ENCODE results near the gene NLRP6. TPM values are rescaled to one million over a fixed set of nuclear protein-coding genes. Genes with fewer than 3 reads are reported as not detected.
"Not testable (repeated sequence)": the region's sequence is repeated elsewhere in the genome, so short reads cannot be mapped to it uniquely, and the experiment has no call there.

NLRP6 gene
- polyA plus RNA-seq, 1 of the 3 experiments (the other 2 are of a cell fraction): not detected

DNA sequence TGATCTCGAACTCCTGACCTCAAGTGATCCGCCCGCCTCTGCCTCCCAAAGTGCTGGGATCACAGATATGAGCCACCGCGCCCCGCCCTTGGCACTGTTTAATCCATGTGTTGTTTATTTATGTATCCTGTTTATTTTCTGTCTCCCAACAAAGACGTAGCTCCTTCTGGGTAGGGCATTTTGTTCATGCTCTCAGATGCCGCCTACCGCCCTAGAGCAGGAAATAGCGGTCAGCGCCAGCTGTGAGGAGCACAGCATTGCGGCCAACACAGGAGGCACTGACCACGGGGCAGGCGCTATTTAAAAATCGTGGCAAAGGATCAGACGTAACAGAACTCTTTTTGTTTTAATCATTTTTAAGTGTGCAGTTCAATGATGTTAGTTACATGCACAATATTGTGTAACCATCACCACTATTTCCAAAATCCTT, 9.5 kb upstream of the NLRP6 start:
- H3K9me3 ChIP-seq; H3K36me3 ChIP-seq (replicated peaks in 1 of 2; ENCODE audit: control insufficient read depth in 1 of 2, insufficient read depth in 2 of 2, low read length in 1 of 2); H3K27ac ChIP-seq (ENCODE audit: low read depth in 2 of 2, low read length in 1 of 2); H3K4me1 ChIP-seq (ENCODE audit: control insufficient read depth in 1 of 2, insufficient read depth in 2 of 2, low read depth in 1 of 2, low read length in 1 of 2); H3K9me2 ChIP-seq; H4K20me1 ChIP-seq (ENCODE audit: insufficient read depth); H3K9ac ChIP-seq; H3K4me3 ChIP-seq (ENCODE audit: low read depth in 2 of 2, low read length in 1 of 2); H3K79me2 ChIP-seq (ENCODE audit: insufficient read depth); H3K27me3 ChIP-seq (ENCODE audit: insufficient read depth): not testable (repeated sequence)
- Histone ChIP-seq H2AFZ (ENCODE audit: low read depth) (0 out of 2 replicates have a peak overlapping the region, but pooled peaks have one; percentile 38), H3K4me2 (peak overlapping the region; percentile 11), H3F3A (replicated peaks; ENCODE audit: insufficient read depth) (peaks cover 12% of the 10 kb centered on the region)
- peak; percentile 67 for DNase-seq
- TF ChIP-seq, protein P1, sequence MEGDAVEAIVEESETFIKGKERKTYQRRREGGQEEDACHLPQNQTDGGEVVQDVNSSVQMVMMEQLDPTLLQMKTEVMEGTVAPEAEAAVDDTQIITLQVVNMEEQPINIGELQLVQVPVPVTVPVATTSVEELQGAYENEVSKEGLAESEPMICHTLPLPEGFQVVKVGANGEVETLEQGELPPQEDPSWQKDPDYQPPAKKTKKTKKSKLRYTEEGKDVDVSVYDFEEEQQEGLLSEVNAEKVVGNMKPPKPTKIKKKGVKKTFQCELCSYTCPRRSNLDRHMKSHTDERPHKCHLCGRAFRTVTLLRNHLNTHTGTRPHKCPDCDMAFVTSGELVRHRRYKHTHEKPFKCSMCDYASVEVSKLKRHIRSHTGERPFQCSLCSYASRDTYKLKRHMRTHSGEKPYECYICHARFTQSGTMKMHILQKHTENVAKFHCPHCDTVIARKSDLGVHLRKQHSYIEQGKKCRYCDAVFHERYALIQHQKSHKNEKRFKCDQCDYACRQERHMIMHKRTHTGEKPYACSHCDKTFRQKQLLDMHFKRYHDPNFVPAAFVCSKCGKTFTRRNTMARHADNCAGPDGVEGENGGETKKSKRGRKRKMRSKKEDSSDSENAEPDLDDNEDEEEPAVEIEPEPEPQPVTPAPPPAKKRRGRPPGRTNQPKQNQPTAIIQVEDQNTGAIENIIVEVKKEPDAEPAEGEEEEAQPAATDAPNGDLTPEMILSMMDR (IDR thresholded peaks at IDR 0.05): peak; percentile 21; the same call in 1 of the 2 replicates
- ChIA-PET CTCF (interaction anchor here (0.6 to 2.4 kb wide), 4 partner anchors 17 to 61 kb away, joined by 3 to 19 read pairs (median 4); no protein-coding TSS in a partner anchor), POLR2A (interaction anchor here (1.2 kb wide), 1 partner anchor 61 kb away, joined by 3 read pairs; the partner anchor contains the start of genes BET1L and RIC8A)
- 20% methylated on average over 15 of the region's 16 CpGs for WGBS (ENCODE audit: low lambda C conversion rate)

DNA sequence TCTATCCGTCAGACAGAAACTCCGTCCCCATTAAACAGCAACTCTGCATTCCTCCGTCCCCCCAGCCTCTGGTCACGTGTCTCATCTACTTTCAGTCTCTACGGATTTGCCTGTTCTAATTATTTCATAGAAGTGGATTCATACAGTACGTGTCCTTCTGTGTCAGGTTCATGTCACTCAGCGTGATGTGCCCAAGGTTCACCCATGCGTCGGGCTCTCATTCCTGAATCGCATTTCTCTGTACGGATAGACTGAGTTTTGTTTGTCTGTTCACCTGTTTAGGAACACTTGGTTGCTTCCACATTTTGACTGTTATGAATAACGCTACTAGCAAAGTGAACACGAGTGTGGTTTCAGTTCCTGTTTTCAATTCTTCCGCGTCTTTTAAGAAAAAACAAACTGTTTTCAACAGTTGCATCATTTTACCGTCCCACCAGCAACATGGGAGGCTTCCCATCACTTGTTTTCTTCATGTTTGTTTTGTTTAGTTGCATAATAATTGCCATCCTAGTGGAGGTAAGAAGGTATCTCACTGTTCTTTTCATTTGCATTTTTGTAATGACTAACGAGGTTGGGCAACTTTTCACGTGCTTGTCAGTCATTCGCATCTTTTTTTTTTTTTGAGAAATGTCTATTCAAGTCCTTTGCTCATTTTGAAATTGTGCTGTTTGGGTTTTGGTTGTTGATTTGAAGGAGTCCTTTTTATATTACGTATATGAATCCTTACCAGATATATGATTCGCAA, 8.9 kb upstream of the NLRP6 start:
- H3K36me3 ChIP-seq (replicated peaks in 1 of 2; ENCODE audit: control insufficient read depth in 1 of 2, insufficient read depth in 2 of 2, low read length in 1 of 2): no peaks in the 10 kb centered on the region
- peaks cover 12% of the 10 kb centered on the region for H3F3A ChIP-seq (replicated peaks; ENCODE audit: insufficient read depth)
- ChIA-PET CTCF (interaction anchor here (0.6 to 2.4 kb wide), 4 partner anchors 18 to 61 kb away, joined by 3 to 19 read pairs (median 4); no protein-coding TSS in a partner anchor), POLR2A (interaction anchor here (1.2 kb wide), 1 partner anchor 62 kb away, joined by 3 read pairs; the partner anchor contains the start of genes BET1L and RIC8A)
- no peak overlapping the region for H3K4me3 ChIP-seq (ENCODE audit: low read depth in 2 of 2, low read length in 1 of 2)
- peak overlapping the region; percentile 11 for H3K4me2 ChIP-seq
- peaks cover 0 to 6% of the 10 kb centered on the region in 2 experiments; a peak in 1 of 4 replicates for H3K4me1 ChIP-seq (ENCODE audit: control insufficient read depth in 1 of 2, insufficient read depth in 2 of 2, low read depth in 1 of 2, low read length in 1 of 2)
- no peak overlapping the region for H2AFZ ChIP-seq (ENCODE audit: low read depth)
- WGBS (ENCODE audit: low lambda C conversion rate): 58% methylated on average over 21 of the region's 21 CpGs
- peaks cover 9% of the 10 kb centered on the region; the same call in 1 of the 2 replicates for H3K27me3 ChIP-seq (ENCODE audit: insufficient read depth)
- no peak overlapping the region for H3K27ac ChIP-seq (ENCODE audit: low read depth in 2 of 2, low read length in 1 of 2)
- no peak for DNase-seq
- no peaks in the 10 kb centered on the region for H3K79me2 ChIP-seq (ENCODE audit: insufficient read depth)
- TF ChIP-seq, protein P2, sequence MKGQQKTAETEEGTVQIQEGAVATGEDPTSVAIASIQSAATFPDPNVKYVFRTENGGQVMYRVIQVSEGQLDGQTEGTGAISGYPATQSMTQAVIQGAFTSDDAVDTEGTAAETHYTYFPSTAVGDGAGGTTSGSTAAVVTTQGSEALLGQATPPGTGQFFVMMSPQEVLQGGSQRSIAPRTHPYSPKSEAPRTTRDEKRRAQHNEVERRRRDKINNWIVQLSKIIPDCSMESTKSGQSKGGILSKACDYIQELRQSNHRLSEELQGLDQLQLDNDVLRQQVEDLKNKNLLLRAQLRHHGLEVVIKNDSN (IDR thresholded peaks at IDR 0.05; ENCODE audit: borderline replicate concordance, low read depth): peak; percentile 64; the same call in 1 of the 2 replicates
- no peak for TF ChIP-seq TAF1 (IDR thresholded peaks at IDR 0.05; ENCODE audit: borderline replicate concordance, low read depth, low read length)
- no peaks in the 10 kb centered on the region for H3K9me3 ChIP-seq
- H4K20me1 ChIP-seq (ENCODE audit: insufficient read depth): no peaks in the 10 kb centered on the region
- H3K9me2 ChIP-seq: no peaks in the 10 kb centered on the region
- H3K9ac ChIP-seq: no peak overlapping the region

Measured in SK-N-SH (cell line).